Activated T-helper 2 cell treated with anti-CD3 and anti-CD28 coated beads, Interferon-gamma antibody, Interleukin-2, Interleukin-4, amounts not matched to agents 10 μg/mL and 5 μg/mL and 100 μg/mL, durations not matched to agents 14 hours and 24 hours and 36 hours (primary cell): ENCODE measurements around the gene AK4. TPM values are rescaled to one million over a fixed set of nuclear protein-coding genes. Genes with fewer than 3 reads are reported as not detected.

Source experiments
- DNase-seq: peaks from one replicate; pipeline ENCODE4 v3.0.0; 2021; ENCODE audit warnings: low spot score
- H3K27ac Mint-ChIP-seq: one replicate; pipeline ENCODE4 v1.8.0; 2021; ENCODE audit warnings: mixed read lengths
- H3K27me3 Mint-ChIP-seq: one replicate; pipeline ENCODE4 v1.8.0; 2021; ENCODE audit warnings: low read depth, mixed read lengths
- H3K36me3 Mint-ChIP-seq: one replicate; pipeline ENCODE4 v1.8.0; 2021; ENCODE audit warnings: low read depth, mixed read lengths
- H3K4me1 Mint-ChIP-seq: one replicate; pipeline ENCODE4 v1.8.0; 2021; ENCODE audit warnings: low read depth, mixed read lengths
- H3K4me3 Mint-ChIP-seq: one replicate; pipeline ENCODE4 v1.8.0; 2021; ENCODE audit warnings: low read depth, mild to moderate bottlenecking, moderate library complexity, mixed read lengths
- H3K9me3 Mint-ChIP-seq: one replicate; pipeline ENCODE4 v1.8.0; 2021; ENCODE audit warnings: mixed read lengths
- intact Hi-C: fragments of 100-400 bp; cut with micrococcal nuclease; formaldehyde crosslinking; loops from one replicate; pipeline ENCODE4 v1.15.1; 2023
- total RNA-seq: library from RNA; stranded (reverse); gene quantifications from 2 replicates; pipeline ENCODE4 v1.2.3, GENCODE V29; 2022

Gene AK4
- total RNA-seq, 1 donor from 2014 or later, result 109 TPM

- Mint-ChIP-seq H3K27me3 (no peaks in the 10 kb centered on the region), H3K4me1 (peaks cover 20% of the 10 kb centered on the region), H3K4me3 (no peak overlapping the region), H3K9me3 (no peaks in the 10 kb centered on the region), H3K27ac (no peak overlapping the region), H3K36me3 (peaks cover 21% of the 10 kb centered on the region)
- intact Hi-C loops, result no loop called here
- DNase-seq, result no peak
These were observed 22.6 kb downstream of the AK4 start for GRCh38 chr1:65170511-65171142.

- no peak overlapping the region for H3K27ac Mint-ChIP-seq
- no peaks in the 10 kb centered on the region for H3K27me3 Mint-ChIP-seq
- H3K4me1 Mint-ChIP-seq, result peaks cover 15% of the 10 kb centered on the region
- H3K9me3 Mint-ChIP-seq, result no peaks in the 10 kb centered on the region
- H3K36me3 Mint-ChIP-seq, result peaks cover 15% of the 10 kb centered on the region
- intact Hi-C loops, result no loop called here
- no peak for DNase-seq
- H3K4me3 Mint-ChIP-seq, result no peak overlapping the region
These were observed 25.1 kb downstream of the AK4 start for GRCh38 chr1:65172936-65173690.

DNA sequence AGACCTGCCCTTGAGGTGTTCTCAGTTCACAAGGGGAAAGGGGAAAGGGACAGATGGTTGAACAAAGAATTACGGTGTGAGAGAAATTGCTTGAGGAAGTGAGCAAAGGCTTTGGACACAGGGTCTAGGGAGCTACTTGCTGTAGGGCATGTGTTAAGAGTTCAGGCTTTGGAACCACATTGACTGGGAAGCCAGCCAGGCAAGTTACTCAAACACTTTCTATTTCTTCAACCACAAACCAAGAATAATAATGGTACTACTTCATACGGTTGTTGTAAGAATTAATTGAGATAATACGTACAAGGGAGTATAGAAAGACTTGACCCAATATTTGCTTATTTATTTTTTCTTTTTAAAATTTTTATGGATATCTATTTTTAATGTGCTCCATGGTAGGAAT, 26.6 kb downstream of the AK4 start:
- intact Hi-C loops, result no loop called here
- Mint-ChIP-seq H3K4me1 (peaks cover 13% of the 10 kb centered on the region), H3K27me3 (no peaks in the 10 kb centered on the region), H3K36me3 (peaks cover 16% of the 10 kb centered on the region), H3K4me3 (no peak overlapping the region), H3K27ac (no peak overlapping the region), H3K9me3 (no peaks in the 10 kb centered on the region)
- no peak for DNase-seq

GRCh38 chr1:65175171-65176055, 27.4 kb downstream of the AK4 start:
- intact Hi-C loops, result no loop called here
- H3K4me3 Mint-ChIP-seq, result no peak overlapping the region
- no peak for DNase-seq
- H3K36me3 Mint-ChIP-seq, result peaks cover 16% of the 10 kb centered on the region
- H3K4me1 Mint-ChIP-seq, result peaks cover 11% of the 10 kb centered on the region
- no peaks in the 10 kb centered on the region for H3K27me3 Mint-ChIP-seq
- no peak overlapping the region for H3K27ac Mint-ChIP-seq
- no peaks in the 10 kb centered on the region for H3K9me3 Mint-ChIP-seq

DNA sequence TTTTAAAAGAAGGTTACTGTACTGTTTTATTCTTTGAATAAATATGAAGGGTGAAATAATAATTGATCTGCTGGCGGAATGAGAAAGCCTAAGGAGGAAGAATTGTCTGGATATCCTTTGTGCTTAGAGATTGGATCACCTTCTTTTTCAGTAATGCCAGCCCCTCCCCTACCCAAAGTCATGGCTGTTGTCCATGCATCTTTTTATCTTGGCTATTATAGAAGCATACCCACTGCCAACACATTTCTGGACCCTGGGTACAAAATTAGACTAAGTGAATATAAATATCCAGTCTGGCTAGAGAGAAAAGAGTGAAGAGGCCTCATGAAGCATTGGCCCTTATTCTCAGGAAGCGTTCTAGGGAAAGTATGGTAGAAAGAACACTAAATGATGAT, 28.1 kb downstream of the AK4 start:
- Mint-ChIP-seq H3K27ac (no peak overlapping the region), H3K9me3 (no peaks in the 10 kb centered on the region), H3K4me1 (peaks cover 13% of the 10 kb centered on the region), H3K4me3 (no peak overlapping the region), H3K27me3 (no peaks in the 10 kb centered on the region), H3K36me3 (peaks cover 16% of the 10 kb centered on the region)
- no peak for DNase-seq
- intact Hi-C loops, result no loop called here

GRCh38 chr1:65176591-65176990, 28.6 kb downstream of the AK4 start:
- H3K4me1 Mint-ChIP-seq, result peaks cover 14% of the 10 kb centered on the region
- no peak for DNase-seq
- no peak overlapping the region for H3K27ac Mint-ChIP-seq
- H3K36me3 Mint-ChIP-seq, result peaks cover 16% of the 10 kb centered on the region
- no peak overlapping the region for H3K4me3 Mint-ChIP-seq
- intact Hi-C loops, result no loop called here
- no peaks in the 10 kb centered on the region for H3K9me3 Mint-ChIP-seq
- H3K27me3 Mint-ChIP-seq, result no peaks in the 10 kb centered on the region

GRCh38 chr1:65177457-65177856, 29.5 kb downstream of the AK4 start:
- no peak for DNase-seq
- Mint-ChIP-seq H3K27me3 (no peaks in the 10 kb centered on the region), H3K4me3 (no peak overlapping the region), H3K27ac (no peak overlapping the region), H3K36me3 (peaks cover 16% of the 10 kb centered on the region), H3K4me1 (peaks cover 20% of the 10 kb centered on the region), H3K9me3 (no peaks in the 10 kb centered on the region)
- intact Hi-C loops, result no loop called here

- Mint-ChIP-seq H3K36me3 (peaks cover 16% of the 10 kb centered on the region), H3K9me3 (no peaks in the 10 kb centered on the region), H3K4me3 (no peak overlapping the region), H3K4me1 (peaks cover 19% of the 10 kb centered on the region), H3K27ac (no peak overlapping the region), H3K27me3 (no peaks in the 10 kb centered on the region)
- no peak for DNase-seq
- intact Hi-C loops, result no loop called here
These were observed 30.2 kb downstream of the AK4 start for GRCh38 chr1:65178235-65178634.

DNA sequence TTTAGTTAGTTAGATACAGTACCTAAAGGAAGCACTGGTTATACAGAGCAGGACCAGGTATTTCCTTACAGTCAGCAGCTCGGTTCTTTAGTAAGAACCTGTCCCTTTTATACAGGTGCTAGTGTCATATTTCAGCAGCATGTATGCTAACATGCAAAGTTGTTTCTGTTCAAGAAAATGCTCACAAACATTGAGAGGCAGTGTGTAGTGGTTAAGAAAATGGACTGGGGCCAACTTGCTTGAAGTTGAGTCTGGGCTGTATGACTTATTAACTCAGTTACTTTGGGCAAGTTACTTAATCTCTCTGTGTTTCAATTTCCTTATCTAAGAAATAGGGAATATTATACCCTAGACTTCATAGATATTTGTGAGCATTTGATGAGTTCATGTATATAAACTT, 31.1 kb downstream of the AK4 start:
- Mint-ChIP-seq H3K36me3 (peaks cover 11% of the 10 kb centered on the region), H3K4me3 (no peak overlapping the region), H3K4me1 (peaks cover 14% of the 10 kb centered on the region), H3K27me3 (no peaks in the 10 kb centered on the region), H3K9me3 (no peaks in the 10 kb centered on the region), H3K27ac (no peak overlapping the region)
- no peak for DNase-seq
- intact Hi-C loops, result no loop called here

- no peak overlapping the region for H3K4me3 Mint-ChIP-seq
- H3K9me3 Mint-ChIP-seq, result no peaks in the 10 kb centered on the region
- intact Hi-C loops, result no loop called here
- H3K36me3 Mint-ChIP-seq, result peaks cover 10% of the 10 kb centered on the region
- H3K27me3 Mint-ChIP-seq, result no peaks in the 10 kb centered on the region
- no peak for DNase-seq
- peaks cover 14% of the 10 kb centered on the region for H3K4me1 Mint-ChIP-seq
- no peak overlapping the region for H3K27ac Mint-ChIP-seq
These were observed 33.0 kb downstream of the AK4 start for GRCh38 chr1:65180977-65181376.

DNA sequence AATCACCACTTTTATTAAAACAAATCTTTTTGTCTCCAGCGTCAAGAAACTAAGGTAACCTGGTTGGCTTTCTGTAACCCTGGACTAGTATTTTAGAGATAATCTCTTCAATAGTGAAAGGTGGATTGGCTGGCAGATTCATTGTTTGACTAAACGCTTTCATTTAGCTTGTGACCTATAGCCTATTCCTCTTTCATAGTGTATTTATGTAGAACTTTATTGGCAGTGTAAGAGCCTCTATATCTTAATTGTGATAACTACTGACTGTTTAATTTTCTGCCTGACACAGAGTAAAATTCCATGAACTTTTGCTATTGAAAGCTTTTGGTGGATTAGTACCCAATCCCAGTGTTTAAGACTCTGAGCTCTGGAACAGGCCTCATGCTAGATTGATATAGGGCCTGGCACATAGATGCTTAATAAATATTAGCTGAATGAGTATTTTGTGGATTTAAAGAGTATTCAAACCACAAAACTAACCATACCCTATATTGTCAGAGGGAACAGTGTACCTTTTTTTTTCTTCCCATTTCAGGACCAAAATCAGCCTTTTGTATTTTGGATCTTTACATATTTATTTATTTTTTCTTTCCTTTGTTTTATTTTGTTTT, 34.8 kb downstream of the AK4 start:
- no peak overlapping the region for H3K4me3 Mint-ChIP-seq
- H3K27ac Mint-ChIP-seq, result no peak overlapping the region
- intact Hi-C loops, result loop anchor here (1.0 kb wide), 1 partner anchor 22 kb away; no protein-coding TSS in a partner anchor
- peaks cover 9% of the 10 kb centered on the region for H3K36me3 Mint-ChIP-seq
- DNase-seq, result no peak
- no peaks in the 10 kb centered on the region for H3K9me3 Mint-ChIP-seq
- H3K4me1 Mint-ChIP-seq, result peaks cover 16% of the 10 kb centered on the region
- H3K27me3 Mint-ChIP-seq, result no peaks in the 10 kb centered on the region

GRCh38 chr1:65189576-65190115, 41.6 kb downstream of the AK4 start:
- no peaks in the 10 kb centered on the region for H3K9me3 Mint-ChIP-seq
- no peaks in the 10 kb centered on the region for H3K27me3 Mint-ChIP-seq
- H3K36me3 Mint-ChIP-seq, result peaks cover 44% of the 10 kb centered on the region
- peak overlapping the region; percentile 42 for H3K27ac Mint-ChIP-seq
- peaks cover 19% of the 10 kb centered on the region for H3K4me1 Mint-ChIP-seq
- intact Hi-C loops, result no loop called here
- DNase-seq, result no peak
- H3K4me3 Mint-ChIP-seq, result no peak overlapping the region
